Muscle of leg (tissue), 11 donors: ENCODE measurements around the gene STIM1. TPM values are rescaled to one million over a fixed set of nuclear protein-coding genes. Genes with fewer than 3 reads are reported as not detected.

ENCODE experiments used
- DNase-seq: peaks from one replicate; pipeline ENCODE4 v3.0.0; 2013
- H3K27ac ChIP-seq: one replicate; pipeline ENCODE4 v1.5.1; 2013; ENCODE audit warnings: mild to moderate bottlenecking, low read length, control low read depth
- H3K27me3 ChIP-seq: one replicate; pipeline ENCODE4 v1.6.1; 2013; ENCODE audit warnings: low read length; ENCODE audit not compliant: control insufficient read depth, insufficient read depth
- H3K36me3 ChIP-seq: one replicate; pipeline ENCODE4 v1.6.1; 2013; ENCODE audit warnings: low read length; ENCODE audit not compliant: control insufficient read depth, insufficient read depth
- H3K4me1 ChIP-seq: one replicate; pipeline ENCODE4 v1.6.1; 2013; ENCODE audit warnings: low read length; ENCODE audit not compliant: control insufficient read depth, insufficient read depth
- H3K4me3 ChIP-seq: one replicate; pipeline ENCODE4 v1.5.1; 2013; ENCODE audit warnings: low read length, control low read depth
- H3K9me3 ChIP-seq: replicated peaks from 2 replicates; pipeline ENCODE4 v1.6.1; 2013; ENCODE audit warnings: low read depth, low read length; ENCODE audit not compliant: control insufficient read depth
- WGBS: methylation state at CpG from one replicate; pipeline ENCODE4 v1.1.5; 2013; ENCODE audit warnings: missing lambda C conversion rate; ENCODE audit not compliant: insufficient coverage; 5-methylcytosine and 5-hydroxymethylcytosine counted together
- polyA plus RNA-seq, 8 donors: library from polyadenylated mRNA; unstranded; fragments of 120-200 nt; gene quantifications; one replicate each; pipeline versions ENCODE4 v1.2.1 to v1.2.3, GENCODE V29; 2013; ENCODE audit warnings: inconsistent platforms in 1 of 8, low replicate concordance in 1 of 8; ENCODE audit not compliant: insufficient read length in 8 of 8, insufficient read depth in 1 of 8
- total RNA-seq: library from RNA; stranded (reverse); fragments of 120-200 nt; gene quantifications from one replicate; pipeline ENCODE4 v1.2.4, GENCODE V29; 2013

Gene STIM1
- total and polyA plus RNA-seq, 9 donors = 40.7 to 108 (median 76.4) TPM

DNA sequence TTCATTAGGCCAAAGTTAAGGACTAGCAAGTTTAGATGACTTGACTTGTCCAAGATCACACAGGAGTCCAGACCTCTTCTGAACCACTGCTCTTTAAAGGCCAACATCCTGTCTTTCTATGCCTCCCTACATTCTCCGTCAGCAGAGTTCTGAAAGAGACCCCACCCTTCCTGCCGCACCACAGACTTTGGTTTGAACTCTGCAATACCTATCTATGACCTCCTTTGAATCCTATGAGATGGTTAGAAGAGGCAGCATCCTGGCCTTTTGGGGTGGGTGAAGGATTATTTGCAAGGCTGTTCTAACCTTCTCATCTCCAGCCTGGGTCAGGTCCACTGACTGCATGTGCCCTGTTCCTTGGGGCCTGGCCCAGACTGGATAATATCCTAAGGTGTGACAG lies 234.8 kb downstream of the STIM1 start:
- H3K27ac ChIP-seq = no peak overlapping the region
- no CpG with 5 or more reads among the region's 2 CpGs for WGBS
- DNase-seq = no peak
- peaks cover 6% of the 10 kb centered on the region for H3K4me1 ChIP-seq
- H3K36me3 ChIP-seq = peaks cover 40% of the 10 kb centered on the region
- H3K4me3 ChIP-seq = no peak overlapping the region
- H3K9me3 ChIP-seq = no peaks in the 10 kb centered on the region
- H3K27me3 ChIP-seq = no peaks in the 10 kb centered on the region

DNA sequence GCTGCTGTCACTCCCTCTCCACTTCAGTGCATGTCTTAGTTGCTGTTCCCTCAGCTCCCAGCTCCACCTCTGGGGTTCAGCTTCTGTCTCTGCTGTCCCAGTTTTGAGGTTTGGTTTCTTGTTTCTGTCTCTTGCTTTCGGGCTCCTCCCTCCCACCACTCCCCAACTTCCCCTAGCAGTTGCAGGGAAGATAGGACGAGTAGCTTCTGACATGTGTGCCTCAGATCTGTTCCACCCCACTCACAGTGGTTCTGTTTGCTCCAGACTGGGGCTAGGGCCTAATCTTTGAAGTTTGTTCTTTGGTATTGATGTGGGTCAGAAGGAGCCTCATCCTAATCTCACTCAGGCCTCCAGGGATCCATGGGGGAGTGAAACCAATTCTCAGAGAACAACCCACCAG lies 236.6 kb downstream of the STIM1 start:
- Histone ChIP-seq H3K4me1 (peaks cover 14% of the 10 kb centered on the region), H3K9me3 (no peaks in the 10 kb centered on the region), H3K4me3 (no peak overlapping the region), H3K36me3 (peaks cover 29% of the 10 kb centered on the region), H3K27ac (no peak overlapping the region), H3K27me3 (no peaks in the 10 kb centered on the region)
- WGBS = no CpG with 5 or more reads among the region's 2 CpGs
- no peak for DNase-seq

DNA sequence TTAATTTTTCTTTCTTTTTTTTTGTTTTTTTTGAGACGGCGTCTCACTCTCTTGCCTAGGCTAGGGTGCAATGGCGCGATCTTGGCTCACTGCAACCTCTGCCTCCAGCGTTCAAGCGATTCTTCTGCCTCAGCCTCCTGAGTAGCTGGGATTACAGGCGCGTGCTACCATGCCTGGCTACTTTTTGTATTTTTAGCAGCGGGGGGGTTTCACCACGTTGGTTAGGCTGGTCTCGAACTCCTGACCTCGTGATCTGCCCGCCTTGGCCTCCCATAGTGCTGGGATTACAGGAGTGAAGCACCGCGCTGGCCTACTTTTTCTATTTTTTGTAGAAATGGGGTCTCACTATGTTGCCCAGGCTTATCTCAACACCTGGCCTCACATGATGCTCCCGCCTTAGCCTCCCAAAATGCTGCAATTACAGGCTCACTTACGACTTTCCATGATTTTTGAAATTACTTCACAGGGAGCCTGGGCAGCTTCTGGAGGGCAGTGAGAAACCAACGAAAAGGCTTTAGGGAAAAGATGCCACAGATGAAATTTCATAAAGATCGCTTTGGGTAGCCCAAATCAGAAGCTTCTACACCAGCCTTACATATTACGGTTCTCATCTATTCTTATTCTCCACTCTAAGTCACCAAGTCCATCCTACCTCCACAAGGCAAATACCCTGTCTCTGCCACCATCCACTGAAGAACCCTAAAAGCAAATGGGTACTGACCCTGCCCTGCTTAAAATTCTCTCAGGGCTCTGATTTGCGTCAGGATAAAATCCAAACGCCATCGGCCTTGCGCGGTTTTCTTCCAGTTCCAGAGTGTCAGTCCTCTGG lies 238.3 kb downstream of the STIM1 start:
- Histone ChIP-seq H3K27me3 (no peaks in the 10 kb centered on the region), H3K36me3 (peaks cover 25% of the 10 kb centered on the region), H3K27ac (peak overlapping the region; percentile 99), H3K4me1 (peaks cover 14% of the 10 kb centered on the region), H3K4me3 (peak overlapping the region; percentile 79), H3K9me3 (no peaks in the 10 kb centered on the region)
- WGBS = 66% methylated on average over 22 of the region's 25 CpGs
- DNase-seq = no peak

- H3K4me1 ChIP-seq = peaks cover 14% of the 10 kb centered on the region
- peak; percentile 98 for DNase-seq
- H3K36me3 ChIP-seq = peaks cover 19% of the 10 kb centered on the region
- H3K9me3 ChIP-seq = no peaks in the 10 kb centered on the region
- H3K27ac ChIP-seq = peak within 1 kb of the TSS; percentile 99
- peak within 1 kb of the TSS; percentile 79 for H3K4me3 ChIP-seq
- H3K27me3 ChIP-seq = no peaks in the 10 kb centered on the region
- under 1% methylated on average over 65 of the region's 74 CpGs for WGBS
These were observed 239.2 kb downstream of the STIM1 start, which contains the start of gene RRM1 for GRCh38 chr11:4094348-4095291. Gene RRM1 (plus strand): TSS chr11:4094799. CDS start chr11:4095013, 214 bp downstream.

- Histone ChIP-seq H3K27ac (peak overlapping the region; percentile 99), H3K36me3 (peaks cover 14% of the 10 kb centered on the region), H3K27me3 (no peaks in the 10 kb centered on the region), H3K9me3 (no peaks in the 10 kb centered on the region), H3K4me1 (peaks cover 14% of the 10 kb centered on the region), H3K4me3 (peak overlapping the region; percentile 79)
- peak; percentile 32 for DNase-seq
- WGBS = 7% methylated on average over 2 of the region's 10 CpGs
These were observed 240.2 kb downstream of the STIM1 start for GRCh38 chr11:4095509-4096230.

DNA sequence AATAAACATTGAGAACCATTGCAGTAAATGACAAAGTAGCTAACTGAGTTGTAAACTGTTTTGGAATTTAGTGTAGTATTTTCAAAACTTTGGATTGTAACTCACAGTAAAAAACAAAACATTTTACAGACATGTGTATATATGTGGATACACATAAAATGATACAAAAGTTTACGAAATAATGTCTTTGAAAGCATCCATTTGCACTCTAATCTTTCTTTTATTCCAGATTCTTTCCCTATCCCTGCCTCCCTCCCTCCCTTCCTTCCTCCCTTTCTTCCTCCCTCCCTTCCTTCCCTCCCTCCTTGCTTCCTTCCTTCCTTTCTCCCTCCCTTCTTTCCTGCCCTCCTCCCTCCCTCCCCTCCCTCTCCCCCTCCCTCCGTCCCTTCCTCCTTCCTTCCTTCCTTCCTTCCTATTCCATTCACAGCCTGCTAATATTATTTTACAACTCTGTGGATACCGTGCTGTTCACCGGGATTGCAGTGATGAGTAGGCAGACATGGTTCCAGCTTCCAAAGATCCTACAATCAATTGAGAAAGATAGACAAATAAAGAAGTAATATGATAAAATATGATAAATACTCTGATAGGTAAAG lies 242.7 kb downstream of the STIM1 start:
- WGBS = 83% methylated on average over 1 of the region's 4 CpGs
- Histone ChIP-seq H3K27ac (no peak overlapping the region), H3K27me3 (no peaks in the 10 kb centered on the region), H3K36me3 (no peaks in the 10 kb centered on the region), H3K4me1 (peaks cover 14% of the 10 kb centered on the region), H3K4me3 (no peak overlapping the region), H3K9me3 (no peaks in the 10 kb centered on the region)
- DNase-seq = no peak

DNA sequence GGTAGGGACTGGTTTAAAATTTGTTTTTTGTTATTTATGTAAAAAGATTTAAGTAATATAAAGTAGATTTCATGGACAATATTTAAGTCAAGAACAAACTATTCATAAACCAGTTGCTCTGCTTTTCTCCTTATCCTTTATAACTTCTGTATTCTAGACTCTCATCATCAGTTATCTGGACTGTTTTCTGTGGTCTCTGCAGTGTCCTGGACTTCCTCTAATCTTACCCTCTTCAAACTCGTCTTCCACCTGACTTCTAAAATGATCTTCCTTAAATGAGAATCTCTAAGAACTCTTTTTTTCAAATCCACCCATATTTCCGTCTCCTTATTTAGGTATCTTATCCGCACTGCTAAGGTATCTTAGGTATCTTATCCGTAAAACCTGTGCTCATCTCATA lies 247.2 kb downstream of the STIM1 start:
- peaks cover 16% of the 10 kb centered on the region for H3K36me3 ChIP-seq
- WGBS = 100% methylated on average over 1 of the region's 4 CpGs
- H3K4me3 ChIP-seq = no peak overlapping the region
- no peak overlapping the region for H3K27ac ChIP-seq
- no peaks in the 10 kb centered on the region for H3K27me3 ChIP-seq
- DNase-seq = no peak
- H3K9me3 ChIP-seq = no peaks in the 10 kb centered on the region
- H3K4me1 ChIP-seq = peaks cover 2% of the 10 kb centered on the region

DNA sequence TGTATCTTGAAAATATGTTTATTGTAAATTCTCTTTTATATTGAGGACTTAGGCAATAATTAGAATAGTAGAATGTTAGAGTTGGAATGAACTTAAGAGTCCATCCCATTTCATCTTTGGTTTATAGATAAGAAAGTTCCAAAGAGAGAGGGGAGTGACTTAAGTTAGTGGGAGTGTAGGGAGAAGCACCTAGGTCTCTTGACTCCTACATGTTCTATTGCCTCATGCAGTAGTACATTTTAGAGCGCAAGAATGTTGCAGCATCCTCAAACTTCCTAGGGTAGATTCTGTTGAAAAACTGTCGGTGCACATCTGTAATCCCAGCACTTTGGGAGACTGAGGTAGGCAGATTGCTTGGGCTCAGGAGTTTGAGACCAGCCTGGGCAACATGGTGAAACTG lies 247.8 kb downstream of the STIM1 start:
- Histone ChIP-seq H3K36me3 (peaks cover 16% of the 10 kb centered on the region), H3K4me3 (no peak overlapping the region), H3K9me3 (no peaks in the 10 kb centered on the region), H3K4me1 (peaks cover 2% of the 10 kb centered on the region), H3K27ac (no peak overlapping the region), H3K27me3 (no peaks in the 10 kb centered on the region)
- DNase-seq = no peak
- 100% methylated on average over 2 of the region's 2 CpGs for WGBS

DNA sequence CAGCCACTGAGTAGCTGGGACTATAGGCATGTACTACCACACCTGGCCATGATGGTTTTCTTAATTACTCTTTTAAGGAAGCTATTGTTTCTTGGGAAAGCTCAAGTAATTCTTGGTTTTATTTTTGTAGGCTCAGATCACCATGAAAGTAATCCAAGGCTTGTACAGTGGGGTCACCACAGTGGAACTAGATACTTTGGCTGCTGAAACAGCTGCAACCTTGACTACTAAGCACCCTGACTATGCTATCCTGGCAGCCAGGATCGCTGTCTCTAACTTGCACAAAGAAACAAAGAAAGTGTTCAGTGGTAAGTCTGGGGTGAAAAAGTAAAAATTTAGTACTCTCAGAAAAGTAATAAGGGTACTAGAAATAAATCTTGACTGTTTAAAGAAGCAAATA lies 250.5 kb downstream of the STIM1 start:
- H3K27ac ChIP-seq = no peak overlapping the region
- peaks cover 2% of the 10 kb centered on the region for H3K4me1 ChIP-seq
- H3K4me3 ChIP-seq = no peak overlapping the region
- H3K36me3 ChIP-seq = peaks cover 18% of the 10 kb centered on the region
- no peaks in the 10 kb centered on the region for H3K9me3 ChIP-seq
- H3K27me3 ChIP-seq = no peaks in the 10 kb centered on the region
- no CpG with 5 or more reads among the region's 1 CpG for WGBS
- DNase-seq = peak; percentile 22
